ENCODE measurements around the gene KCNAB1. TPM values are rescaled to one million over a fixed set of nuclear protein-coding genes. Genes with fewer than 3 reads are reported as not detected.

Gene KCNAB1
- total RNA-seq, 2 donors from 2014 or later = 0.49 to 0.81 TPM

DNA sequence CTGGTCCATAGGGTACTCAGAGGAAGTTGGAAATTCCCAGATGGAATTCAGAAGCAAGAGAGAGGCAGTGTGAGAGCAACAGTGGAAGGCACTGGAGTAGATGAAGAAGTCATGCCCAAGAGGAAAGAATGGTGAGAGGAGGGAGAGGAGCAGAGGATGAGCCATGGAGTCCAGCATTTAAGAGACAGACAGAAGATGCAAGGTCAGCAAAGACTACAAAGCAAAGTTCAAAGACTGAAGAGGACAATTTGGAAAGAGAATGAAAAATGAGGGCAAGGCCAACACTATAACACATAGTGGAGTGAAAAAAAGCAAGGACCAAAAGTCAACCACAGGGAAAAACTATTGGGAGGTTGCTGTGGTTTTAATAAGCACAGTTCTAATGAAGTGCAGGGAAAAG, 255.8 kb downstream of the KCNAB1 start:
- no peak overlapping the region for H3K9ac ChIP-seq (ENCODE audit: extremely low read depth, low read length, poor library complexity, severe bottlenecking)
- H3K4me1 Mint-ChIP-seq = peaks cover 21% of the 10 kb centered on the region
- no peak overlapping the region for H3K4me3 Mint-ChIP-seq
- no peaks in the 10 kb centered on the region for H3K4me1 ChIP-seq (ENCODE audit: control insufficient read depth, insufficient read depth, low read length)
- no peaks in the 10 kb centered on the region for H3K36me3 Mint-ChIP-seq (ENCODE audit: low read depth)
- no peak overlapping the region for H3K27ac Mint-ChIP-seq
- no peak overlapping the region for H3K4me3 ChIP-seq (ENCODE audit: low read length)
- no peaks in the 10 kb centered on the region for H3K36me3 ChIP-seq (ENCODE audit: control insufficient read depth, insufficient read depth, low read length)
- H3K27me3 Mint-ChIP-seq (ENCODE audit: insufficient read depth) = no peaks in the 10 kb centered on the region
- no peak overlapping the region for H3K27ac ChIP-seq (ENCODE audit: low read depth, low read length)
- TF ChIP-seq, protein P1, sequence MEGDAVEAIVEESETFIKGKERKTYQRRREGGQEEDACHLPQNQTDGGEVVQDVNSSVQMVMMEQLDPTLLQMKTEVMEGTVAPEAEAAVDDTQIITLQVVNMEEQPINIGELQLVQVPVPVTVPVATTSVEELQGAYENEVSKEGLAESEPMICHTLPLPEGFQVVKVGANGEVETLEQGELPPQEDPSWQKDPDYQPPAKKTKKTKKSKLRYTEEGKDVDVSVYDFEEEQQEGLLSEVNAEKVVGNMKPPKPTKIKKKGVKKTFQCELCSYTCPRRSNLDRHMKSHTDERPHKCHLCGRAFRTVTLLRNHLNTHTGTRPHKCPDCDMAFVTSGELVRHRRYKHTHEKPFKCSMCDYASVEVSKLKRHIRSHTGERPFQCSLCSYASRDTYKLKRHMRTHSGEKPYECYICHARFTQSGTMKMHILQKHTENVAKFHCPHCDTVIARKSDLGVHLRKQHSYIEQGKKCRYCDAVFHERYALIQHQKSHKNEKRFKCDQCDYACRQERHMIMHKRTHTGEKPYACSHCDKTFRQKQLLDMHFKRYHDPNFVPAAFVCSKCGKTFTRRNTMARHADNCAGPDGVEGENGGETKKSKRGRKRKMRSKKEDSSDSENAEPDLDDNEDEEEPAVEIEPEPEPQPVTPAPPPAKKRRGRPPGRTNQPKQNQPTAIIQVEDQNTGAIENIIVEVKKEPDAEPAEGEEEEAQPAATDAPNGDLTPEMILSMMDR (conservative IDR thresholded peaks at IDR 0.05) = no peak
- no peak for DNase-seq
- no peaks in the 10 kb centered on the region for H3K9me3 Mint-ChIP-seq
- no peaks in the 10 kb centered on the region for H3K9me3 ChIP-seq (ENCODE audit: control insufficient read depth, low read length)
- no peaks in the 10 kb centered on the region for H3K27me3 ChIP-seq (ENCODE audit: control insufficient read depth, insufficient read depth, low read length, poor library complexity, severe bottlenecking)

DNA sequence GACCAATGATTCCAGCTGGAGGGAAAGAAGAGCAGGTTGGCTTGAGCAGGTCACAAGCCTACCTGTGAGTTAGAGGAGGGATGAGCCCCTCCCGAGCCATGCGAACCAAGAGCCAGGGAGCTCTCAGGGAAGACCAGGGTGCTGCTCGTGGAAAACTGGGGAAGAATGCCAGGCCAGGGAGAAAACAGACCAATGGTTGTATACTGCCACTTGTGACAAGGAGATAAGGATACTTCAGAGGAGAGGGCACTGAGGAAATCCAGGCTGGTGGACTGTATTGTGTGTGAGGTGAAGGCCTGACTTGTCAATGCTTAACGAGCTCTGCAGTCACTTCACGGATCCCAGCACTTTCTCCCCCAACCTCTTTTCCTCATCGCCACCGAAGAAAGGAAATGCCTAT, 256.9 kb downstream of the KCNAB1 start:
- H3K27me3 ChIP-seq (ENCODE audit: control insufficient read depth, insufficient read depth, low read length, poor library complexity, severe bottlenecking) = no peaks in the 10 kb centered on the region
- no peaks in the 10 kb centered on the region for H3K4me1 ChIP-seq (ENCODE audit: control insufficient read depth, insufficient read depth, low read length)
- no peak overlapping the region for H3K4me3 ChIP-seq (ENCODE audit: low read length)
- WGBS, 2 experiments (ENCODE audit: insufficient coverage in 1 of 2, insufficient read length in 1 of 2) = 89 to 100% methylated on average over 3 to 6 of the region's 7 CpGs
- H3K36me3 ChIP-seq (ENCODE audit: control insufficient read depth, insufficient read depth, low read length) = no peaks in the 10 kb centered on the region
- H3K9me3 ChIP-seq (ENCODE audit: control insufficient read depth, low read length) = no peaks in the 10 kb centered on the region
- no peaks in the 10 kb centered on the region for H3K9me3 Mint-ChIP-seq
- peak overlapping the region; percentile 13 for H3K27ac Mint-ChIP-seq
- peaks cover 21% of the 10 kb centered on the region for H3K4me1 Mint-ChIP-seq
- H3K9ac ChIP-seq (ENCODE audit: extremely low read depth, low read length, poor library complexity, severe bottlenecking) = no peak overlapping the region
- no peak for DNase-seq
- H3K36me3 Mint-ChIP-seq (ENCODE audit: low read depth) = no peaks in the 10 kb centered on the region
- H3K27ac ChIP-seq (ENCODE audit: low read depth, low read length) = no peak overlapping the region
- TF ChIP-seq, protein P1 (conservative IDR thresholded peaks at IDR 0.05) = no peak
- H3K27me3 Mint-ChIP-seq (ENCODE audit: insufficient read depth) = no peaks in the 10 kb centered on the region
- H3K4me3 Mint-ChIP-seq = no peak overlapping the region

DNA sequence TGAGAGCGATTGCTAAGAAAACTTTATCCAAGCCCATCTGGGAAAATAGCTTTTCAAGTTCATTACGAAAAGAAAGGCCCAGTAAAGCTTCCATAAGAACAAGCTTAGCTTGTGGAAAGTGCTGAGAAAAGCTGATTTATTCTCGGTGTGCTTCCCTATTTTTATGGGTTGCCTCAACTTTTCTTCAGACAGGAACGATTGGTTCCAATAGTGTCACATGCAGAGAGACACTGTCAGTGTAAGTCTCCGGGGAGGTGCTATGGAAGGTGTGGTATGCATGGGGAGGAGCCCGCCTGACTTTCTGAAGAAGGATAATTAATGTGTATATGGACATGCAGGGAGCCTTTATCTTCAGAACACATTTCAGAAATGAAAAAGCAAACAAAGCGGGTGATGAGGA, 257.3 kb downstream of the KCNAB1 start:
- Mint-ChIP-seq H3K4me1 (peaks cover 17% of the 10 kb centered on the region), H3K9me3 (peaks cover 4% of the 10 kb centered on the region), H3K27me3 (ENCODE audit: insufficient read depth) (no peaks in the 10 kb centered on the region), H3K36me3 (ENCODE audit: low read depth) (no peaks in the 10 kb centered on the region), H3K27ac (no peak overlapping the region), H3K4me3 (no peak overlapping the region)
- no peaks in the 10 kb centered on the region for H3K36me3 ChIP-seq (ENCODE audit: control insufficient read depth, insufficient read depth, low read length)
- no peak overlapping the region for H3K9ac ChIP-seq (ENCODE audit: extremely low read depth, low read length, poor library complexity, severe bottlenecking)
- H3K4me3 ChIP-seq (ENCODE audit: low read length) = no peak overlapping the region
- no peaks in the 10 kb centered on the region for H3K9me3 ChIP-seq (ENCODE audit: control insufficient read depth, low read length)
- DNase-seq = no peak
- WGBS, 2 experiments (ENCODE audit: insufficient coverage in 1 of 2, insufficient read length in 1 of 2) = 89 to 94% methylated on average over 4 to 7 of the region's 7 CpGs
- H3K27me3 ChIP-seq (ENCODE audit: control insufficient read depth, insufficient read depth, low read length, poor library complexity, severe bottlenecking) = no peaks in the 10 kb centered on the region
- H3K27ac ChIP-seq (ENCODE audit: low read depth, low read length) = no peak overlapping the region
- H3K4me1 ChIP-seq (ENCODE audit: control insufficient read depth, insufficient read depth, low read length) = no peaks in the 10 kb centered on the region
- TF ChIP-seq, protein P1 (conservative IDR thresholded peaks at IDR 0.05) = no peak

Data from endodermal cell (in vitro differentiated cells).